ENCODE results near the gene VAV2.

VAV2 gene

GRCh38 chr9:133968428-133968827 is 23.7 kb downstream of the VAV2 start:
- Histone ChIP-seq H3K9me3 (ENCODE audit: control insufficient read depth, low read length) (no peaks in the 10 kb centered on the region), H3K36me3 (ENCODE audit: control insufficient read depth, insufficient read depth, low read length) (no peaks in the 10 kb centered on the region), H3K4me2 (ENCODE audit: low read length) (no peak overlapping the region), H3K9ac (no peak overlapping the region), H3K79me2 (peaks cover 7% of the 10 kb centered on the region), H3K4me3 (ENCODE audit: low read depth, low read length) (no peak overlapping the region), H3K4me1 (no peaks in the 10 kb centered on the region), H3K27me3 (ENCODE audit: control insufficient read depth, insufficient read depth, low read length) (no peaks in the 10 kb centered on the region), H3K27ac (no peak overlapping the region), H2AFZ (no peak overlapping the region)
- TF ChIP-seq, protein P1, sequence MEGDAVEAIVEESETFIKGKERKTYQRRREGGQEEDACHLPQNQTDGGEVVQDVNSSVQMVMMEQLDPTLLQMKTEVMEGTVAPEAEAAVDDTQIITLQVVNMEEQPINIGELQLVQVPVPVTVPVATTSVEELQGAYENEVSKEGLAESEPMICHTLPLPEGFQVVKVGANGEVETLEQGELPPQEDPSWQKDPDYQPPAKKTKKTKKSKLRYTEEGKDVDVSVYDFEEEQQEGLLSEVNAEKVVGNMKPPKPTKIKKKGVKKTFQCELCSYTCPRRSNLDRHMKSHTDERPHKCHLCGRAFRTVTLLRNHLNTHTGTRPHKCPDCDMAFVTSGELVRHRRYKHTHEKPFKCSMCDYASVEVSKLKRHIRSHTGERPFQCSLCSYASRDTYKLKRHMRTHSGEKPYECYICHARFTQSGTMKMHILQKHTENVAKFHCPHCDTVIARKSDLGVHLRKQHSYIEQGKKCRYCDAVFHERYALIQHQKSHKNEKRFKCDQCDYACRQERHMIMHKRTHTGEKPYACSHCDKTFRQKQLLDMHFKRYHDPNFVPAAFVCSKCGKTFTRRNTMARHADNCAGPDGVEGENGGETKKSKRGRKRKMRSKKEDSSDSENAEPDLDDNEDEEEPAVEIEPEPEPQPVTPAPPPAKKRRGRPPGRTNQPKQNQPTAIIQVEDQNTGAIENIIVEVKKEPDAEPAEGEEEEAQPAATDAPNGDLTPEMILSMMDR (IDR thresholded peaks at IDR 0.05), result no peak

GRCh38 chr9:133967024-133967741 is 24.9 kb downstream of the VAV2 start:
- Histone ChIP-seq H2AFZ (no peak overlapping the region), H3K9me3 (ENCODE audit: control insufficient read depth, low read length) (no peaks in the 10 kb centered on the region), H3K27me3 (ENCODE audit: control insufficient read depth, insufficient read depth, low read length) (no peaks in the 10 kb centered on the region), H3K4me1 (no peaks in the 10 kb centered on the region), H3K9ac (no peak overlapping the region), H3K36me3 (ENCODE audit: control insufficient read depth, insufficient read depth, low read length) (no peaks in the 10 kb centered on the region), H3K4me2 (ENCODE audit: low read length) (no peak overlapping the region), H3K27ac (no peak overlapping the region), H3K79me2 (peaks cover 7% of the 10 kb centered on the region), H3K4me3 (ENCODE audit: low read depth, low read length) (no peak overlapping the region)
- TF ChIP-seq, protein P1 (IDR thresholded peaks at IDR 0.05), result no peak

DNA sequence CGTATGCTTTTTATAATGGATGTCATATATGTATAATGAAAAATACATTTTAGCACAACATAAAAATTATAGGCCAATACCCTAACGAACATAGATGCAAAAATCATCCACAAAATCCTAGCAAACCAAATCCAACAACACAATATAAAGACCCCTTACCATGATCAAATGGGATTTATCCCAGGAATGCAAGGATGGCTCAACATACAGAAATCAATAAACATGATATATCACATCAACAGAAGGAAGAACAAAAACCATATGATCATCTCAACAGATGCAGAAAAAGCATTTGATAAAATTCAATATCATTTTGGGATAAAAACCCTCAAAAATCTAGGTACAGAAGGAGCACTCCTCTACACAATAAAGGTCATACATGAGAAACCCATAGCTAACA is 27.7 kb downstream of the VAV2 start:
- TF ChIP-seq, protein P1 (IDR thresholded peaks at IDR 0.05), result no peak
- no peak overlapping the region for H3K27ac ChIP-seq
- H3K27me3 ChIP-seq (ENCODE audit: control insufficient read depth, insufficient read depth, low read length), result no peaks in the 10 kb centered on the region
- no peaks in the 10 kb centered on the region for H3K36me3 ChIP-seq (ENCODE audit: control insufficient read depth, insufficient read depth, low read length)
- H2AFZ ChIP-seq, result no peak overlapping the region
- no peaks in the 10 kb centered on the region for H3K4me1 ChIP-seq
- no peak overlapping the region for H3K9ac ChIP-seq
- H3K9me3 ChIP-seq (ENCODE audit: control insufficient read depth, low read length), result no peaks in the 10 kb centered on the region
- H3K79me2 ChIP-seq, result peaks cover 5% of the 10 kb centered on the region
- H3K4me3 ChIP-seq (ENCODE audit: low read depth, low read length), result no peak overlapping the region
- H3K4me2 ChIP-seq (ENCODE audit: low read length), result no peak overlapping the region

- no peak overlapping the region for H3K27ac ChIP-seq
Measured at GRCh38 chr9:133963166-133963565, 29.0 kb downstream of the VAV2 start.

More at GRCh38 chr9:133963166-133963565, 29.0 kb downstream of the VAV2 start:
- Histone ChIP-seq H3K27me3 (ENCODE audit: control insufficient read depth, insufficient read depth, low read length) (no peaks in the 10 kb centered on the region), H3K36me3 (ENCODE audit: control insufficient read depth, insufficient read depth, low read length) (no peaks in the 10 kb centered on the region), H2AFZ (no peak overlapping the region), H3K9ac (no peak overlapping the region), H3K4me1 (no peaks in the 10 kb centered on the region), H3K4me2 (ENCODE audit: low read length) (no peak overlapping the region), H3K79me2 (peaks cover 8% of the 10 kb centered on the region), H3K9me3 (ENCODE audit: control insufficient read depth, low read length) (no peaks in the 10 kb centered on the region), H3K4me3 (ENCODE audit: low read depth, low read length) (no peak overlapping the region)
- TF ChIP-seq, protein P1 (IDR thresholded peaks at IDR 0.05), result no peak
